ENCODE data around the gene DUOX2. TPM values are rescaled to one million over a fixed set of nuclear protein-coding genes. Genes with fewer than 3 reads are reported as not detected.

Gene DUOX2
- total RNA-seq, 1 experiment from 2014 or later = 0.99 TPM

DNA sequence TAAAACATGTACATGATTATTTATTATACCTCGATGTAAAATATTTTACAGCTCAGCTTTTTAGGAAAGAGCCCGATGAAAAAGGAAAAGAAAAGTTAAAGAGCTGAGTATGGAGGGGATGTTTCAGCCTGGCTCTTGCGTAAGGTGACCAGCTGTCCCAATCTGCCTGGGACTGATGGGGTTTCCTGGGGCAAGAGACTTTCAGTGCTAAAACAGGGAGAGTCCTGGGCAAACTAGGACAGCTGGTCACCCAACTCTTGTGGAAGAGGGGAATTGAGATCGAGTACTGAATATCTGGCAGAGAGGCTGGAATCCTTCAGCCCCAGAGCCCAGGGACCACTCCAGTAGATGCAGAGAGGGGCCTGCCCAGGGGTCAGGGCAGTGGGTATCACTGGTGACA, 21.0 kb downstream of the DUOX2 start:
- Histone ChIP-seq H3K4me1 (ENCODE audit: insufficient read depth, low read length, poor library complexity, severe bottlenecking) (no peaks in the 10 kb centered on the region), H3K4me3 (ENCODE audit: low read depth, low read length, poor library complexity, severe bottlenecking) (no peak overlapping the region), H3K9me3 (ENCODE audit: low read depth, low read length, poor library complexity, severe bottlenecking) (no peaks in the 10 kb centered on the region), H3K36me3 (ENCODE audit: insufficient read depth, low read length, poor library complexity, severe bottlenecking) (no peaks in the 10 kb centered on the region), H3K27ac (ENCODE audit: low read depth, low read length, poor library complexity, severe bottlenecking) (no peak overlapping the region), H3K27me3 (replicated peaks; ENCODE audit: insufficient read depth, low read depth, low read length, poor library complexity) (no peaks in the 10 kb centered on the region)
- no TSS peak for BruUV-seq (replicated peaks)
- ChIA-PET CTCF (no interaction called here), POLR2A (ENCODE audit: low non-redundant PET) (no interaction called here)
- DNase-seq (ENCODE audit: low spot score) = no peak
- no peak for TF ChIP-seq EZH2 (IDR thresholded peaks at IDR 0.05; ENCODE audit: borderline replicate concordance, low read depth, low read length, poor library complexity, severe bottlenecking)
- TF ChIP-seq, protein P1, sequence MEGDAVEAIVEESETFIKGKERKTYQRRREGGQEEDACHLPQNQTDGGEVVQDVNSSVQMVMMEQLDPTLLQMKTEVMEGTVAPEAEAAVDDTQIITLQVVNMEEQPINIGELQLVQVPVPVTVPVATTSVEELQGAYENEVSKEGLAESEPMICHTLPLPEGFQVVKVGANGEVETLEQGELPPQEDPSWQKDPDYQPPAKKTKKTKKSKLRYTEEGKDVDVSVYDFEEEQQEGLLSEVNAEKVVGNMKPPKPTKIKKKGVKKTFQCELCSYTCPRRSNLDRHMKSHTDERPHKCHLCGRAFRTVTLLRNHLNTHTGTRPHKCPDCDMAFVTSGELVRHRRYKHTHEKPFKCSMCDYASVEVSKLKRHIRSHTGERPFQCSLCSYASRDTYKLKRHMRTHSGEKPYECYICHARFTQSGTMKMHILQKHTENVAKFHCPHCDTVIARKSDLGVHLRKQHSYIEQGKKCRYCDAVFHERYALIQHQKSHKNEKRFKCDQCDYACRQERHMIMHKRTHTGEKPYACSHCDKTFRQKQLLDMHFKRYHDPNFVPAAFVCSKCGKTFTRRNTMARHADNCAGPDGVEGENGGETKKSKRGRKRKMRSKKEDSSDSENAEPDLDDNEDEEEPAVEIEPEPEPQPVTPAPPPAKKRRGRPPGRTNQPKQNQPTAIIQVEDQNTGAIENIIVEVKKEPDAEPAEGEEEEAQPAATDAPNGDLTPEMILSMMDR (conservative IDR thresholded peaks at IDR 0.05; ENCODE audit: low read depth, low read length) = no peak
- intact Hi-C loops (cut with micrococcal nuclease; ENCODE audit: unreplicated experiment) = no loop called here

DNA sequence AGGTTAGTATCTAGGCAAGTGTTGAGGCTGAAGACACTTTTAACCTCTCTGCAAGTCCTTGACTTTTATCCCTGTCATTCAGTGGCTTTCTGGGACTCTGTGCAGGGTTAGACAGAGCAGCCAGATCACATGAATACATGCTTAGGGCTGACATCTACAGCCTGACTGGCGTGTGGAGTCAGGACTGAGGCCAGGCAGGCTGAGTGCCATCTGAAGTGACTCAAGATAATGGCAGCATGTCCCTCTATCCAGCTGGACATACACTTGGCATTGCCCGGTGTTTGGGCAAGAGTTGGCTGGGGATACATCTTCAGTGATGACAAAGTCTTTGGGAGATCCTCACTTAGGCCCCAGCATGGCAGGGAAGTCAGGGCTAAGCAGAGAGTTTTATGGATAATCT, 22.4 kb downstream of the DUOX2 start:
- POLR2A ChIA-PET (ENCODE audit: low non-redundant PET) = no interaction called here
- CTCF ChIA-PET = no interaction called here
- TF ChIP-seq EZH2 (IDR thresholded peaks at IDR 0.05; ENCODE audit: borderline replicate concordance, low read depth, low read length, poor library complexity, severe bottlenecking) = no peak
- TF ChIP-seq, protein P1 (conservative IDR thresholded peaks at IDR 0.05; ENCODE audit: low read depth, low read length) = no peak
- Histone ChIP-seq H3K36me3 (ENCODE audit: insufficient read depth, low read length, poor library complexity, severe bottlenecking) (no peaks in the 10 kb centered on the region), H3K27ac (ENCODE audit: low read depth, low read length, poor library complexity, severe bottlenecking) (no peak overlapping the region), H3K4me1 (ENCODE audit: insufficient read depth, low read length, poor library complexity, severe bottlenecking) (no peaks in the 10 kb centered on the region), H3K4me3 (ENCODE audit: low read depth, low read length, poor library complexity, severe bottlenecking) (no peak overlapping the region), H3K9me3 (ENCODE audit: low read depth, low read length, poor library complexity, severe bottlenecking) (no peaks in the 10 kb centered on the region), H3K27me3 (replicated peaks; ENCODE audit: insufficient read depth, low read depth, low read length, poor library complexity) (no peaks in the 10 kb centered on the region)
- intact Hi-C loops (cut with micrococcal nuclease; ENCODE audit: unreplicated experiment) = no loop called here
- DNase-seq (ENCODE audit: low spot score) = no peak
- no TSS peak for BruUV-seq (replicated peaks)

DNA sequence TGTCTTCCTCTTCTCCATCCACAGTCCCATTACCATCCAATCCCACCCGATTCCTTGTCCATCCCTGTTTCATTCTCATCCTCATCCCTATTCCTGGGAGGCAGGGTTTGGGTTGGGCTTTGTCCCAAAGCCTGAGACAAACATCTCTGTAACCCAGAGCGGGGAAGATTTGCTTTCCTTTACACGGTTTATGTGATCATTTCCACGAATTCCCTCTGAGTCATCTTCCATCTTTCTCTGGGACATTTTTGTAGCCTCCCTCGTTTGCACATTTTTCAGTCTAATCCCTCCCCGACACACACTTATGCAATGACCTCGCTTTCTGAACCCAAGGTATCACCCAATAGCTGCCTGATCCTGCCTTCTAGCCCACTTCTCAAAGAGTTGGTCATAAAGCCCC, 22.8 kb downstream of the DUOX2 start:
- intact Hi-C loops (cut with micrococcal nuclease; ENCODE audit: unreplicated experiment) = no loop called here
- H3K27ac ChIP-seq (ENCODE audit: low read depth, low read length, poor library complexity, severe bottlenecking) = no peak overlapping the region
- BruUV-seq (replicated peaks) = no TSS peak
- no peak overlapping the region for H3K4me3 ChIP-seq (ENCODE audit: low read depth, low read length, poor library complexity, severe bottlenecking)
- H3K36me3 ChIP-seq (ENCODE audit: insufficient read depth, low read length, poor library complexity, severe bottlenecking) = no peaks in the 10 kb centered on the region
- ChIA-PET POLR2A (ENCODE audit: low non-redundant PET) (no interaction called here), CTCF (no interaction called here)
- H3K9me3 ChIP-seq (ENCODE audit: low read depth, low read length, poor library complexity, severe bottlenecking) = no peaks in the 10 kb centered on the region
- no peaks in the 10 kb centered on the region for H3K27me3 ChIP-seq (replicated peaks; ENCODE audit: insufficient read depth, low read depth, low read length, poor library complexity)
- TF ChIP-seq EZH2 (IDR thresholded peaks at IDR 0.05; ENCODE audit: borderline replicate concordance, low read depth, low read length, poor library complexity, severe bottlenecking) = no peak
- TF ChIP-seq, protein P1 (conservative IDR thresholded peaks at IDR 0.05; ENCODE audit: low read depth, low read length) = no peak
- DNase-seq (ENCODE audit: low spot score) = no peak
- no peaks in the 10 kb centered on the region for H3K4me1 ChIP-seq (ENCODE audit: insufficient read depth, low read length, poor library complexity, severe bottlenecking)
